GM12873 (cell line): ENCODE measurements around the gene FKBP1A.

ENCODE experiments used
- TF ChIP-seq, protein P1 (sequence below): IDR thresholded peaks from 2 replicates; pipeline ENCODE4 v1.5.1; 2012; ENCODE audit warnings: low read depth, mild to moderate bottlenecking, moderate library complexity, low read length, control low read depth; ENCODE audit not compliant: insufficient read depth; ENCODE audit errors: missing control alignments

Gene FKBP1A

GRCh38 chr20:1392693-1393506, at the start of gene FKBP1A:
Gene FKBP1A (minus strand): TSS chr20:1393054. CDS start chr20:1392998, 56 bp downstream.
- TF ChIP-seq, protein P1, sequence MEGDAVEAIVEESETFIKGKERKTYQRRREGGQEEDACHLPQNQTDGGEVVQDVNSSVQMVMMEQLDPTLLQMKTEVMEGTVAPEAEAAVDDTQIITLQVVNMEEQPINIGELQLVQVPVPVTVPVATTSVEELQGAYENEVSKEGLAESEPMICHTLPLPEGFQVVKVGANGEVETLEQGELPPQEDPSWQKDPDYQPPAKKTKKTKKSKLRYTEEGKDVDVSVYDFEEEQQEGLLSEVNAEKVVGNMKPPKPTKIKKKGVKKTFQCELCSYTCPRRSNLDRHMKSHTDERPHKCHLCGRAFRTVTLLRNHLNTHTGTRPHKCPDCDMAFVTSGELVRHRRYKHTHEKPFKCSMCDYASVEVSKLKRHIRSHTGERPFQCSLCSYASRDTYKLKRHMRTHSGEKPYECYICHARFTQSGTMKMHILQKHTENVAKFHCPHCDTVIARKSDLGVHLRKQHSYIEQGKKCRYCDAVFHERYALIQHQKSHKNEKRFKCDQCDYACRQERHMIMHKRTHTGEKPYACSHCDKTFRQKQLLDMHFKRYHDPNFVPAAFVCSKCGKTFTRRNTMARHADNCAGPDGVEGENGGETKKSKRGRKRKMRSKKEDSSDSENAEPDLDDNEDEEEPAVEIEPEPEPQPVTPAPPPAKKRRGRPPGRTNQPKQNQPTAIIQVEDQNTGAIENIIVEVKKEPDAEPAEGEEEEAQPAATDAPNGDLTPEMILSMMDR, result no peak

- TF ChIP-seq, protein P1, result no peak
These were observed 49.5 kb upstream of the FKBP1A start for GRCh38 chr20:1442304-1442703.

DNA sequence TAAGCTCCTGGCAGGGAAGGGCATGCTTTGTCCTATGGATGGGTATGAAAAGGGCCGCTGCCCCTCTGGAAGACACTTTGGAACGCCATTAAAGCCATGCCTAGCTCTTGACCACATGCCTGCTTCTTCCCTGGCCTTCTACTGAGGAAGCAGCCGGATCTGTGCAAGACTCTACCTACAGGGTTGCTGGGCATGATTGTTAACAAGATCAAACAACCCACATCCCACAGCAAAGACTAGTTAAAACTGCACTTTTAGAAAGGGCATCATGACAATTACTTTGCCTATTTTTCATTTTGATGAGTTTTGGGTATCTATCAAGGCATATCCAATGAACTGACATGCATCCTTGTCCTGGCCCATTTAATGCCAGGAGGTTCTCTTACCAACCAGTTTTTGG, 48.3 kb upstream of the FKBP1A start:
- TF ChIP-seq, protein P1, result no peak

- TF ChIP-seq, protein P1, result peak; percentile 57
These were observed 47.2 kb upstream of the FKBP1A start for GRCh38 chr20:1440024-1440423.

- TF ChIP-seq, protein P1, result no peak
These were observed 45.5 kb upstream of the FKBP1A start for GRCh38 chr20:1438361-1438760.

DNA sequence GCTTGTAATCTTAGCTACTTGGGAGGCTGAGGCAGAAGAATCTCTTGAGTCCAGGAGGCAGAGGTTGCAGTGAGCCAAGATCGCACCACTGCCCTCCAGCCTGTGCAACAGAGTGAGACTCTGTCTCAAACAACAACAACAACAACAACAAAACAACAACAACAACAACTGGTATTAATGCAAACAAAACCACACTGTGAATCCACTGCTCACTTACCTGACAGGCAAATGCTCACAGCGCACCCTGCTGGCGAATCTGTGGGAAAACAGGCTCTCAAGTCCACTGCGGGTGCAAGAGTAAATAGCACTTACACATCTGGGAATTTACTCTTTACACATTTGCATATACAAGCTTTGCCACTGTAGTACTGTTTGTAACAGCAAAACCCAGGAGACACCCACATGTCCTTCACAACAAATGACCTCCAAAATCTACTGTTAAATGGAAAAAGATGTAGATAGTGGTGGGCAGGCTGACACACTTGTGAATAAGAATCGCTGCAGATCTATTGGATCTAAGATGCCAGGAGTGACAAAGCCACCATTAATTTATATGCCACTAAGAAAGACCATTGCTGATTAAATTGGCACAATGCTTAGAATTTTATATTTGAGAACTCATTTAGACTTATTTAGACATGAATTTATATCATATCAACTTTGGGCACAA, 44.5 kb upstream of the FKBP1A start:
- TF ChIP-seq, protein P1, result peak; percentile 92

DNA sequence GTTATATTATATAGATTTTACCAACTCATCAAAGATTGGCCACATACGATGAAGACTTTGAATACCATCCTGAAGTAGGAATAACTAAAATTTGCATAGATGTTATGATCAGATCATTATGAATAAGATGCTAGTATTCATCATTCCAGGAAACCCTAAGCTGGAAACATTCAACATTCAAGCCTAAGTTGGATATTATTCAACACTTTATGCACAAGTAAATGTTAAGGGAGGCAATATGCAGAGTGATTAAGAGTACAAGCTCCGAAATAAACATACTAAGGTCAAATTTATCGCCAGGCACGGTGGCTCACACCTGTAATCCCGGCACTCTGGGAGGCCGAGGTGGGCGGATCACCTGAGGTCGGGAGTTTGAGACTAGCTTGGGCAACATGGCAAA, 43.4 kb upstream of the FKBP1A start:
- TF ChIP-seq, protein P1, result no peak
